Epithelial cell of esophagus (primary cell): ENCODE measurements around the gene GCG.

Experiments used
- DNase-seq: peaks from one replicate; pipeline ENCODE4 v3.0.0; 2010; ENCODE audit warnings: low read depth
- H3K4me3 ChIP-seq: 2 replicates; pipeline ENCODE4 v1.5.1; 2011; ENCODE audit warnings: mild to moderate bottlenecking, low read length, control low read depth
- TF ChIP-seq, protein P1 (sequence below): IDR thresholded peaks from 2 replicates; pipeline ENCODE4 v1.5.1; 2011; ENCODE audit warnings: low read depth, mild to moderate bottlenecking, low read length, control low read depth, inconsistent platforms; ENCODE audit not compliant: insufficient read depth; ENCODE audit errors: missing control alignments

Gene GCG

DNA sequence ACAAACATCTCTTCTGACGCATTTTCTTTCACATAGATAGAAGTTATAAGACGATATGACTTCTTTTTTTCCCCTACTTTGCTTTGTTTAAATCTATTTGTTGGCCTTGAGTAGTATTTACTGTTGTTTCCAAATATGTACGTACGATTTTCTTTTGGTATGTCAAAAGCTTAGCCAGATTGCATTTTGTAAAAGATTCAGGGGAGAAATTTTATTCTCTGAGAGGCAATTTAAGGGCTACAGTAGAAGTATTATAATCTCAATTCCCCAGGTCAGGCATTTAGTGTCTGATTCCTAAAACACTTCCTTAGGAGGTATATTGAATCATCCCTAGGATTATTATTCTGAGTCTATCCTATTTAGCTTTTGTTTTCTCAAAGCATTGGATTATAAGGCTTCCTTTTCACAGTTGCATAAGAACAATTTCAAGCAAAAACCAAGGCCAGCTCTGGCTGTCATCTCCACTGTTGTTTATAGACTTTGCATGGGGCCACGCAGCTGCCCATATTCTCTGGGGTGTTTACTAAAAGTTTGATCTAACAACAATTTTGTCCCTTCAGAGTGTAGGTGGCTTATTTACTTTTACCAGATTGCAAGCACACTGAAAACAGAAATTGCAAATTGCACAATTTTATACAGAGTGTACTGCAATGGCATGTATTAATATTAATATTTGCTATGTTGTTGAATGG is 33.6 kb upstream of the GCG start:
- TF ChIP-seq, protein P1, sequence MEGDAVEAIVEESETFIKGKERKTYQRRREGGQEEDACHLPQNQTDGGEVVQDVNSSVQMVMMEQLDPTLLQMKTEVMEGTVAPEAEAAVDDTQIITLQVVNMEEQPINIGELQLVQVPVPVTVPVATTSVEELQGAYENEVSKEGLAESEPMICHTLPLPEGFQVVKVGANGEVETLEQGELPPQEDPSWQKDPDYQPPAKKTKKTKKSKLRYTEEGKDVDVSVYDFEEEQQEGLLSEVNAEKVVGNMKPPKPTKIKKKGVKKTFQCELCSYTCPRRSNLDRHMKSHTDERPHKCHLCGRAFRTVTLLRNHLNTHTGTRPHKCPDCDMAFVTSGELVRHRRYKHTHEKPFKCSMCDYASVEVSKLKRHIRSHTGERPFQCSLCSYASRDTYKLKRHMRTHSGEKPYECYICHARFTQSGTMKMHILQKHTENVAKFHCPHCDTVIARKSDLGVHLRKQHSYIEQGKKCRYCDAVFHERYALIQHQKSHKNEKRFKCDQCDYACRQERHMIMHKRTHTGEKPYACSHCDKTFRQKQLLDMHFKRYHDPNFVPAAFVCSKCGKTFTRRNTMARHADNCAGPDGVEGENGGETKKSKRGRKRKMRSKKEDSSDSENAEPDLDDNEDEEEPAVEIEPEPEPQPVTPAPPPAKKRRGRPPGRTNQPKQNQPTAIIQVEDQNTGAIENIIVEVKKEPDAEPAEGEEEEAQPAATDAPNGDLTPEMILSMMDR, result no peak
- no peak overlapping the region for H3K4me3 ChIP-seq
- DNase-seq, result no peak

DNA sequence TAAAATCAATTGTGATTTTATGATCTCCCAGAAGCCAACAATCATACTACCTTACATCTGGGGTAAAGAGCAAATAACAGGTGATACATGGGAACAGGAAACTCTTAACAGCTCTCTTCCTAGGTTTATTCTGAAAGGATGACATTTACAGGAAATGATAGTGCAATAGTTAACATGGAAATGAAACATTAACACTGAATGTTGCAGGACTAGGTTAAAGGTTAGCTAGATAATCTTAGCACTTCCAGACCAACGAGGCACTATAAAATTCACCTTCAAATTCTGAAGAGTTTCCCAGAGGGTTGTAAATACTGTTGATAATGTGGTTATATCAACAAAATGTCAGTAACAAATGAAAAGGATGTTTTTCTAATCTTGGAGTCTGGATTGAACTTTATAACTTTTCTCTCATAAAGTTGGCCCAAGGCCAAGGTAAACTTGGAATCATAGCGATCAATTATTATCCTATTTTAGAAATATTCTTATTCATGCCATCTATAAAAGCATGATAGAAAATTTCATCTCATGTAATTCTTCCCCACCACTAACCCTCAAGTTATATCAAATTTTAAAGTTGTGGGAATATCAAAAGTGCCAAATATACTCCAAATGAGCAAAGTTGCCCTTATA is 32.9 kb upstream of the GCG start:
- DNase-seq, result no peak
- no peak overlapping the region for H3K4me3 ChIP-seq
- TF ChIP-seq, protein P1, result no peak

DNA sequence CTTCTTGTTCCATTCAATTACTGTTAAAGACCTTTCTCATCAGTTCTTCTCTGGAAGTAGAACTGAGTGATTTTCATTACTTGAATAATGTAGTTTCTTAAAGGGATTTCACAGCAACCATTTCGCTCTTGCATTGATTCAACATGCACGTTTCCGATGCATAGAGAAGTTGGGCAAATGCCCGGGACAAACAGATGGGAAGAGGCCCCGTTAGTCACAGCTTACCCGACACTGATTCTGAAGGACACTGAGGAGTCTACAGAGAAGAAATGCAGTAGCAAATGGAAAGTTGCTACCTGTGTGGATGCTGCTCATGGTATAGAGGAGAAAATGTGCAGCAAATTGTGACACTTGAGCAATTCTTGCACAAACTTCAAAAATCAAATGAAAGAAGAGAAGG is 32.3 kb upstream of the GCG start:
- no peak overlapping the region for H3K4me3 ChIP-seq
- no peak for DNase-seq
- TF ChIP-seq, protein P1, result no peak

DNA sequence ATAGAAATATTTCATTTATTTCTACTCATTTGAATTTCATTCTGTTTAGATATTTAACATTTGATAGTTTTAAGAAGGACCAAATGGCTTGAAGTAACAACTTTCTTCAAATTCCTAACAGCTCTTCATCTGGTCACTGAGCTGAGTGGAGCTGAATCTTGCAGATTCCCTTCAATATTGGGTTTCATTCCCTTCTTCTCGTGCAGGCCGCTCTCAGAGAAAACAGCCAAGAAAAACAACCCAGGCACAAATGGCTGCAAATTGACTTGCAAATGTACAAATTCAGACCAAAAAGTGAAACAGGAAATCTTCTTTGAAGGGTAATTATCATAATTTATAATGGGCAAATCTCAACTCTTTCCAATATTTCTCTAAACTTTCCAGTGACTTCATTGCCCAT is 30.3 kb upstream of the GCG start:
- DNase-seq, result no peak
- H3K4me3 ChIP-seq, result no peak overlapping the region
- TF ChIP-seq, protein P1, result no peak

DNA sequence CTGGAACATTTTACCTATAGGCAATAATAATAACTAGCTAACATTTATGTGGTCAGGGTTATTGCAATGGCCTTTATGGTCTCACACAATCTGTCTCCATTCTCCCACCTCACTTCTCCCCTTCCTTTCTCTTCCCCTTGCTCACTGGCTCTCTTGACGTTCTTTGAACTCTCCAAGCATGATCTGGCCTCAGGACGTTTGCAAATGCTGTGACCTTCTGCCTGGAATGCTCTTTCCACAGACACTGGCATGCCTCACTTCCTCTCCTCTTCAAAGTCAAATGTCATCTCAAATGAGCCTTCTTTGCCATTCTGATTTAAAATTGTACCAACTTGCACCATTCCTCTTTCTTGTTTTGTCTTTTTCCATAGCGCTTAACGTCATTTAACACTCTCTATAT is 25.3 kb upstream of the GCG start:
- TF ChIP-seq, protein P1, result no peak
- no peak overlapping the region for H3K4me3 ChIP-seq
- no peak for DNase-seq

DNA sequence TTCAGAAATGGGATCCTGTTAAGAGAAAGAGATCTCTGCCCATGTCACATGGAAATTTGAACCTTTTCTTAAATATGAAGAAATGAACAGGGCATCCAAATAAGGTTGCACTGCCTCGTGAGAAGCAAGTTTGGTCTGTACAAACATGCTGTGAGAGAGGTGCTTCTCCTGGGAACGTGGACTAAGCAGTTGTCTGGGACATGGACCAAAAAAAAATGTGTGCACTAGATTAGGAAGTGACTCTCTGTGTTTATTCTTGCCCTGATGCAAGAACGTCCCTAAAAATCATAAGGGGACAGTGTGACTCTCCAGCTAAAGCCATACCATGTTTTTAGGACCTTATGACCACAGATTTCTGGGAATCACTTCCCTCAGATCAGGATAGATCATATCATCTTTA is 23.7 kb upstream of the GCG start:
- TF ChIP-seq, protein P1, result no peak
- DNase-seq, result no peak
- H3K4me3 ChIP-seq, result no peak overlapping the region

DNA sequence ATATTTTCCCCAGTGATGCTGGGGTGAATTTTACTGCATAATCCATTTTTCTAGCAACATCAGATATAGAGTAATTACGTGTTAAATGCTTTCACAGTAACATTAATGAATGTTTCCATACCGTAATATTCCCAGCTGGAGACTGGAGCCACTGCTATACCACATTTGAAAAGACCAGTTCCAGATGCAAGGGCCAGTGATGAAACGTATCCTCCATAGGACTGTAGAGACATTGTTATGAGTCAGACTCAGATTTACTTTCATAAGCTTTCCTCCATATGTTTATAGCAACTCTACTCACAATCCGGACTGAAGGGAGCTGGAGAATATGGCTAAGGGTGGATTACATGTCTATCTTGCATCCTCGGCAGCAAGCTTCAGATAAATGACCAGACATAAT is 22.7 kb upstream of the GCG start:
- TF ChIP-seq, protein P1, result no peak
- no peak overlapping the region for H3K4me3 ChIP-seq

More for the DNA sequence above, 22.7 kb upstream of the GCG start:
- DNase-seq, result peak; percentile 9
